Measurements from ENCODE around the gene BRD7. TPM values are rescaled to one million over a fixed set of nuclear protein-coding genes. Genes with fewer than 3 reads are reported as not detected.

The BRD7 gene
- total RNA-seq, 4 donors from 2014 or later, result 33.0 to 49.9 (median 40.5) TPM

DNA sequence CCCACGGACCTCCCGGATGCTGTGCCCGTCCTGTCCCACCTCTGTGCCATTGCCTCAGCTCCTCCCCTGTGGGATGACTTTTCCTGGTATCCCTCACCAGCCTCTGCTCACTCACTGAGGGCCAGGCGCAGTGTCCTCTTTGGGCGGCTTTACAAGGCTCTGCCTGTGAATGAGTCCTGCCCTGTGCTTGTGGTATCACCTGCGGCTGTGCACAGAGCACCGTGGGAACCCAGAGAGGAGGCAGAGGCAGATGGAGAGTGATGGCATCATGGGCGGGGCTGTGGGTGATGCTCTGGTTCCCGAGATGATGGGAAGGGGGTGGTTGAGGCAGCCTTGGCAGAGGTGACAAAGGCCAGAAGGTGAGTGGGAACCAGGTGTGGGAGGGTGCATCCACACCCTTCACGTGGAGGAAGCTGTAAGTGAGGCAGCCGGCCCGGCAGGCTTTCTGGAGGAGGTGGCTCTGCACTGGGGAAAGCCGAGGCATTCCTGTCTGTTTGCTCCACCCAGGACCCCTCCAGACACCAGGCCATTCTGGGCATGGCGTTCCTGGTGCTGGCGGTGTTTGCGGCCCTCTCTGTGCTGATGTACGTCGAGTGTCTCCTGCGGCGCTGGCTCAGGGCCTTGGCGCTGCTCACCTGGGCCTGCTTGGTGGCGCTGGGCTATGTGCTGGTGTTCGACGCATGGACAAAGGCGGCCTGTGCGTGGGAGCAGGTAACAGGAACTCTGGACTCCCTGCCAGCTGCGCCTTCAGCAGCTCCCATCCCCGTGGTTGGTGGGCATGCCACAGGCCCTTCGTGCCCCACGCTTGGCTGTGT, 78.6 kb downstream of the BRD7 start:
- TF ChIP-seq, protein P1, sequence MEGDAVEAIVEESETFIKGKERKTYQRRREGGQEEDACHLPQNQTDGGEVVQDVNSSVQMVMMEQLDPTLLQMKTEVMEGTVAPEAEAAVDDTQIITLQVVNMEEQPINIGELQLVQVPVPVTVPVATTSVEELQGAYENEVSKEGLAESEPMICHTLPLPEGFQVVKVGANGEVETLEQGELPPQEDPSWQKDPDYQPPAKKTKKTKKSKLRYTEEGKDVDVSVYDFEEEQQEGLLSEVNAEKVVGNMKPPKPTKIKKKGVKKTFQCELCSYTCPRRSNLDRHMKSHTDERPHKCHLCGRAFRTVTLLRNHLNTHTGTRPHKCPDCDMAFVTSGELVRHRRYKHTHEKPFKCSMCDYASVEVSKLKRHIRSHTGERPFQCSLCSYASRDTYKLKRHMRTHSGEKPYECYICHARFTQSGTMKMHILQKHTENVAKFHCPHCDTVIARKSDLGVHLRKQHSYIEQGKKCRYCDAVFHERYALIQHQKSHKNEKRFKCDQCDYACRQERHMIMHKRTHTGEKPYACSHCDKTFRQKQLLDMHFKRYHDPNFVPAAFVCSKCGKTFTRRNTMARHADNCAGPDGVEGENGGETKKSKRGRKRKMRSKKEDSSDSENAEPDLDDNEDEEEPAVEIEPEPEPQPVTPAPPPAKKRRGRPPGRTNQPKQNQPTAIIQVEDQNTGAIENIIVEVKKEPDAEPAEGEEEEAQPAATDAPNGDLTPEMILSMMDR (IDR thresholded peaks at IDR 0.05; ENCODE audit: low read depth), result no peak

DNA sequence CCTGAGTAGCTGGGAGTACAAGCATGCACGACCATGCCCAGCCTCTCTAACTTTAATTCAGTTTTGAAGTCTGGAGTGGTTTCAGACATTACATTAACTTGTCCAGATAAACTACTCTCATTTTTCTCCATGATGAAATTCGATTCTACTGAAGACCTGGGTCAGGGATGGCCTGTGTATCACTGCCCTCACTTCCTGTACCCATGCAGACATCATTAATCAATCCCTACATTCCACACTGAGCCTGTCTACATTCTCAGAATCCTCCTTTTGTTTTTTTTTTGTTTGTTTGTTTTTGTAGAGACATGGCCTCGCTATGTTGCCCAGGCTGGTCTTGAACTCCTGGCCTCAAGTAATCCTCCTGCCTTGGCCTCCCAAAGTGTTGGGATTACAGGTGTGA, 79.9 kb downstream of the BRD7 start:
- TF ChIP-seq, protein P1 (IDR thresholded peaks at IDR 0.05; ENCODE audit: low read depth), result no peak

DNA sequence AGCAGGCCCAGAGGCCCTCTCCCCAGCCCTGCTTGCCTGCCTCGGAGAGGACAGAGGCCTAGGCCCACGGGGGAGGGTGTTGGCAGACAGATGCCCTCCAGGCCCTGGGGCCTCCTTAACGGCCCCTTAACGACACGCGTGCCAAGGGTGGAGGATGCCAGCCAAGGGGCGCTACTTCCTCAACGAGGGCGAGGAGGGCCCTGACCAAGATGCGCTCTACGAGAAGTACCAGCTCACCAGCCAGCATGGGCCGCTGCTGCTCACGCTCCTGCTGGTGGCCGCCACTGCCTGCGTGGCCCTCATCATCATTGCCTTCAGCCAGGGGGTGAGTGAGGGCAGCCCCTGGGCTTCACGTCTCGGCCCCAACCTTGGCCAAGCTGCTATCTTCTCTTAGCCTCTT, 80.8 kb downstream of the BRD7 start:
- TF ChIP-seq, protein P1 (IDR thresholded peaks at IDR 0.05; ENCODE audit: low read depth), result no peak

DNA sequence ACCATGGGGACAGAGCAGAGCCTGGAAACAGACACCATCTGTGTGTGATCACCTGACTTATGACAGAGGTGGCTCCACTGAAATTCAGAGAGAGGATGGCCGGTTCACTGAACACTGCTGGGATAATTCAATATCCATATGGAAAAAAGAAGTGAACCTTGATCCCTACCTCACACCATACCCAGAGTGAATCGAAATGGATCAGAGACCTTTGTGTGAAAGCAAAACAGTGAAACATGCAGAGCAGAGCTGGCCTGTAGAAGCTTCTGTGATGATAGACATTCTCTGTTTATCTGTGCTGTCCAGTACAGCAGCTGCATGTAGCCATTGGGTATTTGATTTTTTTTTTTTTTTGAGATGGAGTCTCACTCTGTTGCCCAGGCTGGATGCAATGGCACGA, 82.1 kb downstream of the BRD7 start:
- TF ChIP-seq, protein P1 (IDR thresholded peaks at IDR 0.05; ENCODE audit: low read depth), result no peak

DNA sequence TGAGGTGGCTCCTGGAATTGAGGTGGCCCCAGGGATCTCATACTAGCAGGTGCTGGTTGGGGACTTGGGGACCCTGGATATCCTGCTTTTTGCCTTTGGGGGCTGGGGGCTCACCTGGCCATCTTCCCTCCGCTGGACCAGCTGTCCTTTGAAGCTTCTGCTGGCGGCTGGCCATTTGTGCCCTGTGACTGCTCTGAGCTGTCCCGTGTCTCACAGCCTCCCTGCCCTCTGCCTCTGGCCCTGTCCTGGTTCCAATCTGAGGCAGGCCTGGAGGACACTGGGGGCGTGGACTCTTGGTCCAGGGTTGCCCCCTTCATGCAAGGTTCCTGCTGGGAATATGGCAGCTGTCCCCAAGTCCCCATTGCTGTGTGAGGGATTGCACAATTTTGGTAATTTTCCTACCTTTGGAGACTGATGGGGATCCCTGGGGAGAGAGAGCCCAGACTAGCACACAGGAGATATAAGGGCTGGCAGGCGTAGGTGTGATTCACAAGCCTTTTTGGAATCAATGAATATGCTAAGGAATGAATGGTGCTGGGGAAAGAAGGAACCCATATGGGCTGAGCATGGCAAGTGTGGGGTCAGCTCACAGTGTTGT, 83.3 kb downstream of the BRD7 start:
- TF ChIP-seq, protein P1 (IDR thresholded peaks at IDR 0.05; ENCODE audit: low read depth), result no peak

DNA sequence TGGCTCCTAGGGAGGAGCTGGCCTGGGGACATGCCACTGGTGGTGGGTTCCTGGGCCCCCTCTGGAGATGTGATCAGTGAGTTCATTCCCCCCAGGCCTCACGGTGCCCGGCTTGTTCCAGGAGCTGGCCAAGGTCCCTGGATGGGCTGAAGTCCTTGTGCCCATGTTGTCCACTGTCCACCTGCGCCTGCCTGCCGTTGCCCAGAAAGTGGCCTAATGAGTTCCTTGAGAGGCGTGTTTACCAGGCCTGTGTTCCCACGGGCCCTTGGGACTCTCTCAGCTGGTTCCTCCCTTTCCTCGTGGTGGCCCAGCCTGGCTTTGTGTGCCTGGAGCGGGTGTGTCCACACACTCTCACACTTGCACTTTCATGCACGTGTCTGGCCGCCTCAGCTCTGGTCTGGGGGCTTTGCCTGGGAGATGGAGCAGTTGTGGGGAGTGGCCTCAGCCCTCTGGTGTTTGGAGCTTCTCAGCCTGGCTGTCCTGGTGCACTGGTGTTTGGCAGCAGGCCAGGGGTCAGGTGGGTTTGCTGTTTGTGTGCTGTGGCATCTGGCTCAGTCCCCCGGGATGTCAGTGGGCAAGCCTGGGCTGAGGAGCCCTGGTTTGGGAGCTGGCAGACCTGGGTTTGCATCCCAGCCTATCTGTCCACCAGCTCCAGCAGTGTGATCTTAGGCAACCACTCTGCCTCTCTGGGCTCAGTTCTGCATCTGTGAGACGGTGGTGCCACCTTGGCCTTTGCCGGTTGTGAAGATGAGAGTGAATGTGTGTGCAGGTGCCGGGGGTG, 84.5 kb downstream of the BRD7 start:
- TF ChIP-seq, protein P1 (IDR thresholded peaks at IDR 0.05; ENCODE audit: low read depth), result no peak
